ENCODE data around the gene WNK4. TPM values are rescaled to one million over a fixed set of nuclear protein-coding genes. Genes with fewer than 3 reads are reported as not detected.
"Not testable (repeated sequence)": the region's sequence is repeated elsewhere in the genome, so short reads cannot be mapped to it uniquely, and the experiment has no call there.

The WNK4 gene
- total RNA-seq, 4 donors from 2014 or later, result 0.13 to 0.45 TPM; not detected in 2

DNA sequence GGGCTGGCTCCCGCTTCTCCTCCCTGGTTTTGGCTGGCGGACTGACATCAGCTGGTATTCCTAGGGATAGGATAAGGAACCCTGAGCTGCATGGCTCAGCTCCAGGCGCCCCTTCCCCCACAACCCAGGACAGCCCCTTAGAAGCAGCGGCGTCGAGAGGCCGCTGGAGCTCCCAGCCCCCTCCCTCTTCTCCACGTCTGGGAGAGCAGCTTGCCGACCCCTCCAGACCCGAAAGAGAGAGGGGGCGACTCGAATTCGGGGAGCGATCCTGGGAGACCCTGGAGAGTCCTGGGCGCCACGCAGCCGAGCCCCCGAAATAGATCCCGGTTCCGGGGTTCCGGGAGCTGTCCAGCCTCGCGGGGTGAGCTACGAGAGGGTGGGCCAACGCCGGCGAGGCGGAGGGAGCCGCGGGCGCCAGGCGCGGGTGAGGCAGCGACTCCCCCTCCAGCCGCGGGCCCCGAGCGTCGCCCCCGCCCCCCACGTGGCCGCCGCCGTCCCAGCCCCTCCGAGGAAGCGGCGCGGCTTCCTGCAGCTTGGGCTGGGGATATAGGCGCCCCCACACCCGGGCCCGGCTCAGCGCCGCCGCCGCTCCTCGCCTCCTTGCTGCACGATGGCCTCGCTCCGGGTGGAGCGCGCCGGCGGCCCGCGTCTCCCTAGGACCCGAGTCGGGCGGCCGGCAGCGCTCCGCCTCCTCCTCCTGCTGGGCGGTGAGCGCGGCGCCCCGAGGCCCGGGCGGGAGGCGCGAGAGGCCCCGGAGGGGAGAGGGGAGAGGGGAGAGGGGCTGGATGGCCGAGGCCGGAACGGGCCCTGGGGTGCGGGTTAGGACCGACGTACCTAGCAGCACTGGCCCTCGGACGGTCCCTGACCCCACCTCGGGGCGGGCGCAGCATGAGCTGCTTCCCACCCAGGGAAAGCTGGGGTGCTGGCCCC, 19.5 kb upstream of the WNK4 start, which contains the start of gene RAMP2:
Gene RAMP2, plus strand, starts transcription at position 576 of the 930 bp plus-strand sequence. Its CDS starts 35 bp downstream, at position 611.
- Histone ChIP-seq H3K27ac (peak within 1 kb of the TSS; percentile 37 to 79 (median 67)), H3K9me3 (no peaks in the 10 kb centered on the region), H3K36me3 (no peaks in the 10 kb centered on the region), H3K4me3 (replicated peaks in 1 of 3) (peak within 1 kb of the TSS in 1 of 3 donors; percentile 54), H3K4me1 (peaks cover 5 to 12% of the 10 kb centered on the region in 2 donors), H3K27me3 (no peaks in the 10 kb centered on the region)
- peak; percentile 25 to 30 for DNase-seq
- WGBS, 2 donors, result 6 to 9% methylated on average over 16 to 18 of the region's 92 CpGs
- intact Hi-C loops (cut with DNase I), result loop anchor here (5.0 to 10.0 kb wide), 2 partner anchors 39 to 186 kb away; partner anchors contain the start of gene PSMC3IP
- TF ChIP-seq POLR2A (IDR thresholded peaks at IDR 0.05), result no peak
- TF ChIP-seq, protein P1, sequence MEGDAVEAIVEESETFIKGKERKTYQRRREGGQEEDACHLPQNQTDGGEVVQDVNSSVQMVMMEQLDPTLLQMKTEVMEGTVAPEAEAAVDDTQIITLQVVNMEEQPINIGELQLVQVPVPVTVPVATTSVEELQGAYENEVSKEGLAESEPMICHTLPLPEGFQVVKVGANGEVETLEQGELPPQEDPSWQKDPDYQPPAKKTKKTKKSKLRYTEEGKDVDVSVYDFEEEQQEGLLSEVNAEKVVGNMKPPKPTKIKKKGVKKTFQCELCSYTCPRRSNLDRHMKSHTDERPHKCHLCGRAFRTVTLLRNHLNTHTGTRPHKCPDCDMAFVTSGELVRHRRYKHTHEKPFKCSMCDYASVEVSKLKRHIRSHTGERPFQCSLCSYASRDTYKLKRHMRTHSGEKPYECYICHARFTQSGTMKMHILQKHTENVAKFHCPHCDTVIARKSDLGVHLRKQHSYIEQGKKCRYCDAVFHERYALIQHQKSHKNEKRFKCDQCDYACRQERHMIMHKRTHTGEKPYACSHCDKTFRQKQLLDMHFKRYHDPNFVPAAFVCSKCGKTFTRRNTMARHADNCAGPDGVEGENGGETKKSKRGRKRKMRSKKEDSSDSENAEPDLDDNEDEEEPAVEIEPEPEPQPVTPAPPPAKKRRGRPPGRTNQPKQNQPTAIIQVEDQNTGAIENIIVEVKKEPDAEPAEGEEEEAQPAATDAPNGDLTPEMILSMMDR (IDR thresholded peaks at IDR 0.05), result no peak

DNA sequence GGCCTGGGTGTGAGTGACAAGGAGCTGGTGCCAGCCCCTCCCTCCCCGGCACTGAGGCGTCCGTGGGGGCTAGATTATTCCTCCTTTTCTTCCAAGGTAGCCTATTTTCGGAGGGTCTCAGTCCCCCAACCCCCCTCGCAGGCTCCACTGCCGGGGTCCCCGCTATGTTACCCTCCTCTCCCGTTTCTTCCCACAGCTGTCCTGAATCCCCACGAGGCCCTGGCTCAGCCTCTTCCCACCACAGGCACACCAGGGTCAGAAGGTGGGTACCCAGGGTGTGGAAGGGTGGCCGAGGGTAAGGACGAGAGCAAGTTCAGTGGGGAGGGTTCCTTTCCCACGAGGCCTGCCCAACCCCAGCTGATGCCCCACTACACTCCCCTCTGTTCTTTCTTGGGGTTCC, 18.8 kb upstream of the WNK4 start:
- intact Hi-C loops (cut with DNase I), result loop anchor here (5.0 to 10.0 kb wide), 2 partner anchors 39 to 187 kb away; partner anchors contain the start of gene PSMC3IP
- peak overlapping the region; percentile 37 to 79 (median 67) for H3K27ac ChIP-seq
- TF ChIP-seq, protein P1 (IDR thresholded peaks at IDR 0.05), result no peak
- no peak for TF ChIP-seq POLR2A (IDR thresholded peaks at IDR 0.05)
- no peaks in the 10 kb centered on the region for H3K27me3 ChIP-seq
- H3K9me3 ChIP-seq, result no peaks in the 10 kb centered on the region
- peaks cover 5 to 12% of the 10 kb centered on the region in 2 donors for H3K4me1 ChIP-seq
- H3K36me3 ChIP-seq, result no peaks in the 10 kb centered on the region
- H3K4me3 ChIP-seq (replicated peaks in 1 of 3), result peak overlapping the region in 1 of 3 donors; percentile 54
- DNase-seq, result no peak
- 34 to 36% methylated on average over 12 of the region's 12 CpGs for WGBS, 2 donors

DNA sequence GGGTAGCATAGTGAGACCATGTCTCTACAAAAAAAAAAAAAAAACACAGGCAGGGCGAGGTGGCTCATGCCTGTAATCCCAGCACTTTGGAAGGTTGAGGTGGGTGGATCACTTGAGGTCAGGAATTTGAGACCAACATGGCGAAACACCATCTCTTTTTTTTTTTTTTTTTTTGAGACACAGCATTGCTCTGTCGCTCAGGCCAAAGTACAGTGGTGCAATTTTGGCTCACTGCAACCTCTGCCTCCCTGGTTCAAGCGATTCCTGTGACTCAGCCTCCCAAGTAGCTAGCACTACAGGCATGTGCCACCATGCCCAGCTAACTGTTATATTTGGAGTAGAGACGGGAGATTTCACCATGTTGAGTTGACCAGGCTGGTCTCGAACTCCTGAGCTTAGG, 14.3 kb upstream of the WNK4 start:
- WGBS, 2 donors, result 82 to 86% methylated on average over 4 to 6 of the region's 6 CpGs
- intact Hi-C loops (cut with DNase I), result loop anchor here (10.0 kb wide), 1 partner anchor 191 kb away; the partner anchor contains the start of gene PSMC3IP
- H3K36me3 ChIP-seq, result no peaks in the 10 kb centered on the region
- no peaks in the 10 kb centered on the region for H3K27me3 ChIP-seq
- H3K9me3 ChIP-seq, result no peaks in the 10 kb centered on the region
- H3K4me3 ChIP-seq (replicated peaks in 1 of 3), result no peak overlapping the region
- no peak overlapping the region for H3K27ac ChIP-seq
- no peak for TF ChIP-seq POLR2A (IDR thresholded peaks at IDR 0.05)
- TF ChIP-seq, protein P1 (IDR thresholded peaks at IDR 0.05), result no peak
- no peak for DNase-seq
- H3K4me1 ChIP-seq, result peaks cover 5% of the 10 kb centered on the region in 2 donors

DNA sequence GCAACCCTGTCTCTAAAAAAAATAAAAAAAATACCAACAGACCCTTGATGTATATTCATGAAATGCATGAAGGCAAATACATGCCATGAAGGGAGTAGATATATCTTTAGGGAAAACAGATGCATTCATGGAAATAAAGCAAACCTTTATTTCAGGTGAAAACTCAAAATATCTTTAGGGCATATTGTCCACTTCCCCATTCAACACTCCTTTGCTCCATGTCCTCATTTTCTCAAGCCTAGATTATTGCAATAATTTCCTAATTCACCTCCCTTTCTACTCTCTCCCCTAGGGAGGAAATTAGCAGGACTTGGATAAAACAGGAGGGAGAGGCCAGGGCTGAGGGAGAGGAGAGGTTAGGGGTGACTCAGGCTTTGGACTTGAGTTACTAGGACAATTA, 12.9 kb upstream of the WNK4 start:
- TF ChIP-seq, protein P1 (IDR thresholded peaks at IDR 0.05), result no peak
- no peak for TF ChIP-seq POLR2A (IDR thresholded peaks at IDR 0.05)
- Histone ChIP-seq H3K27ac (no peak overlapping the region), H3K27me3 (no peaks in the 10 kb centered on the region), H3K4me1 (peaks cover 0 to under 1% of the 10 kb centered on the region in 2 donors), H3K36me3 (no peaks in the 10 kb centered on the region), H3K9me3 (no peaks in the 10 kb centered on the region), H3K4me3 (replicated peaks in 1 of 3) (no peak overlapping the region)
- no peak for DNase-seq
- intact Hi-C loops (cut with DNase I), result loop anchor here (10.0 kb wide), 1 partner anchor 193 kb away; the partner anchor contains the start of gene PSMC3IP

DNA sequence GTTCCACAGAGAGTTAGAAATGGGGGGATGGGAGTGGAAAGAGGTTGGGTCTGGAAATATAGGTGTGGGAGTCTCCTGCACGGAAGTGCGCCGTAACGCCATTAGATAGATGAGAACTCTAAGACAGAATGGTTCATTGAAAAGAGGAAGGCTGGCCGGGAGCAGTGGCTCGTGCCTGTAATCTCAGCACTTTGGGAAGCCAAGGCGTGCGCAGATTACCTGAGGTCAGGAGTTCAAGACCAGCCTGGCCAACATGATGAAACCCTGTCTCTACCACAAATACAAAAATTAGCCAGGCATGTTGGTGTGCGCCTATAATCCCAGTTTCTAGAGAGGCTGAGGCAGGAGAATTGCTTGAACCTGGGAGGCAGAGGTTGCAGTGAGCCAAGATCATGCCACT, 12.4 kb upstream of the WNK4 start:
- 75 to 79% methylated on average over 9 of the region's 9 CpGs for WGBS, 2 donors

DNA sequence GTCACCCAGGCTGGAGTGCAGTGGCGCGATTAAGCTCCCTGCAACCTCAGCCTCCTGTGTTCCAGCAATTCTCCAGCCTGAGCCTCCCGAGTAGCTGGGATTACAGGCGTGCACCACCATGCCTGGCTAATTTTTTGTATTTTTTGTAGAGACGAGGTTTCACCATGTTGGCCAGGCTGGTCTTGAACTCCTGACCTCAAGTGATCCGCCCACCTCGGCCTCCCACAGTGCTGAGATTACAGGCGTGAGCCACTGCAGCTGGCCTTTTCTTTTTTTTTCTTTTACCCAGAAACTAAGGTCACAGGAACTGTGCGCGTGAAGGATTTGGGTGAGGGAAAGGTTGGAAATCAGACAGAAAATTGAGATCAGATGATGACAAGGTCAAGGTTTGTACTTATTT, 10.4 kb upstream of the WNK4 start:
- not testable (repeated sequence) for H3K4me1 ChIP-seq; DNase-seq; H3K9me3 ChIP-seq; H3K27me3 ChIP-seq; H3K27ac ChIP-seq; H3K4me3 ChIP-seq (replicated peaks in 1 of 3); H3K36me3 ChIP-seq
- intact Hi-C loops (cut with DNase I), result loop anchor here (10.0 kb wide), 1 partner anchor 195 kb away; the partner anchor contains the start of gene PSMC3IP
- WGBS, 2 donors, result 82 to 83% methylated on average over 10 of the region's 10 CpGs

More for the DNA sequence above, 12.4 kb upstream of the WNK4 start:
- not testable (repeated sequence) for DNase-seq; H3K27ac ChIP-seq; H3K4me3 ChIP-seq (replicated peaks in 1 of 3); H3K4me1 ChIP-seq; H3K9me3 ChIP-seq; H3K36me3 ChIP-seq; H3K27me3 ChIP-seq
- intact Hi-C loops (cut with DNase I), result loop anchor here (10.0 kb wide), 1 partner anchor 193 kb away; the partner anchor contains the start of gene PSMC3IP

Data from thyroid gland (tissue), 4 donors.